A549 (cell line): ENCODE data around the gene RASSF3. TPM values are rescaled to one million over a fixed set of nuclear protein-coding genes. Genes with fewer than 3 reads are reported as not detected.

Experiments used
- ATAC-seq, 2 experiments: fragments of 200-7000 bp in 1 of 2; fragments of >200 bp in 1 of 2; cut with Nextera tagmentation in 1 of 2; cut with Tn5 transposase in 1 of 2; 3 replicates each; pipeline versions ENCODE4 v1.8.0 to v1.9.1; 2018 to 2020; ENCODE audit warnings: mild to moderate bottlenecking in 1 of 2, moderate library complexity in 1 of 2
- CTCF ChIA-PET: fragments of 300-600 bp; sonication (Branson Sonifier 250); formaldehyde crosslinking; extraction: SDS; loops from one replicate; lab custom pipeline; 2021; ENCODE audit warnings: antibody characterized with exemption, inconsistent platforms; lab: Yijun Ruan, JAX
- POLR2A ChIA-PET: fragments of 350-600 bp; formaldehyde crosslinking; extraction: SDS; loops from one replicate; lab custom pipeline; 2021; ENCODE audit warnings: antibody characterized with exemption, inconsistent platforms; lab: Yijun Ruan, JAX
- DNase-seq, 2 experiments: peaks; one replicate each; pipeline versions ENCODE4 v3.0.0 to v3.0.0-alpha.2; 2011 to 2016; ENCODE audit warnings: low read depth in 1 of 2, low spot score in 1 of 2
- FAIRE-seq: peaks from 2 replicates; lab custom pipeline; 2011; peaks lifted over from hg19 to GRCh38; lab: Jason Lieb, UNC
- H3K27ac ChIP-seq, 2 experiments: fragments of >200 bp; sonication (Bioruptor Twin); formaldehyde crosslinking; 3 replicates each; pipeline ENCODE4 v1.5.1; 2016 to 2017
- H3K4me1 ChIP-seq: fragments of >200 bp; sonication (Bioruptor Twin); formaldehyde crosslinking; 3 replicates; pipeline ENCODE4 v1.6.1; 2016
- H3K4me2 ChIP-seq: fragments of >200 bp; sonication (Bioruptor Twin); formaldehyde crosslinking; 3 replicates; pipeline ENCODE4 v1.6.1; 2016
- H3K4me3 ChIP-seq: fragments of >200 bp; sonication (Bioruptor Twin); formaldehyde crosslinking; 3 replicates; pipeline ENCODE4 v1.5.1; 2016
- H3K9me3 ChIP-seq: fragments of >200 bp; sonication (Bioruptor Twin); formaldehyde crosslinking; 3 replicates; pipeline ENCODE4 v1.6.1; 2016
- ATOH8 ChIP-seq: fragments of 250-450 bp; sonication (Bioruptor Pico); IDR thresholded peaks from 2 replicates; pipeline ENCODE4 v1.5.0; 2020; ENCODE audit warnings: low read depth, mild to moderate bottlenecking, moderate library complexity
- CHD4 ChIP-seq: fragments of 200-600 bp; sonication (generic); IDR thresholded peaks from 2 replicates; pipeline ENCODE4 v1.6.1; 2016; ENCODE audit warnings: antibody characterized with exemption, mild to moderate bottlenecking, borderline replicate concordance
- CTCF ChIP-seq: fragments of >200 bp; sonication (Bioruptor Twin); formaldehyde crosslinking; IDR thresholded peaks from 3 replicates; pipeline ENCODE4 v1.5.1; 2016
- ELK1 ChIP-seq: fragments of 150-350 bp; IDR thresholded peaks from 2 replicates; pipeline ENCODE4 v1.6.1; 2014; ENCODE audit warnings: low read depth, mild to moderate bottlenecking, low read length
- ESRRA ChIP-seq: fragments of 150-350 bp; IDR thresholded peaks from 2 replicates; pipeline ENCODE4 v1.6.1; 2014; ENCODE audit warnings: mild to moderate bottlenecking, low read length, borderline replicate concordance
- FOXS1 ChIP-seq: fragments of 250-450 bp; sonication (Bioruptor Pico); IDR thresholded peaks from 2 replicates; pipeline ENCODE4 v1.5.0; 2020; ENCODE audit warnings: mild to moderate bottlenecking, moderate library complexity
- GATA3 ChIP-seq: IDR thresholded peaks from 2 replicates; pipeline ENCODE4 v1.6.1; 2012; ENCODE audit warnings: borderline replicate concordance
- HDAC2 ChIP-seq: fragments of 200-600 bp; sonication (generic); IDR thresholded peaks from 2 replicates; pipeline ENCODE4 v1.6.1; 2016
- HES2 ChIP-seq: fragments of >200 bp; sonication (Bioruptor Twin); formaldehyde crosslinking; IDR thresholded peaks from 2 replicates; pipeline ENCODE4 v1.6.1; 2016
- HOXA7 ChIP-seq: fragments of 250-450 bp; sonication (Bioruptor Pico); IDR thresholded peaks from 2 replicates; pipeline ENCODE4 v1.5.0; 2020; ENCODE audit warnings: mild to moderate bottlenecking, moderate library complexity
- HOXB13 ChIP-seq: fragments of 250-450 bp; sonication (Bioruptor Pico); IDR thresholded peaks from 2 replicates; pipeline ENCODE4 v1.5.0; 2020; ENCODE audit warnings: low read depth, mild to moderate bottlenecking, moderate library complexity
- HOXB5 ChIP-seq: fragments of 250-450 bp; sonication (Bioruptor Pico); IDR thresholded peaks from 2 replicates; pipeline ENCODE4 v1.5.0; 2020; ENCODE audit warnings: mild to moderate bottlenecking, moderate library complexity
- KDM5A ChIP-seq: fragments of 200-600 bp; sonication (generic); IDR thresholded peaks from 2 replicates; pipeline ENCODE4 v1.6.1; 2016; ENCODE audit warnings: antibody characterized with exemption, mild to moderate bottlenecking
- MAFK ChIP-seq: fragments of 450-650 bp; IDR thresholded peaks from 2 replicates; pipeline ENCODE4 v1.6.1; 2014; ENCODE audit not compliant: partially characterized antibody
- NPAS2 ChIP-seq: fragments of 250-450 bp; sonication (Bioruptor Pico); IDR thresholded peaks from 2 replicates; pipeline ENCODE4 v1.8.0; 2022; ENCODE audit warnings: mild to moderate bottlenecking, moderate library complexity, borderline replicate concordance
- NR3C1 ChIP-seq: fragments of >200 bp; sonication (Bioruptor Twin); formaldehyde crosslinking; IDR thresholded peaks from 3 replicates; pipeline ENCODE4 v1.6.1; 2017
- RCOR1 ChIP-seq: fragments of 150-350 bp; IDR thresholded peaks from 2 replicates; pipeline ENCODE4 v1.6.1; 2014; ENCODE audit warnings: antibody characterized with exemption, low read length, low read depth
- RFX5 ChIP-seq: fragments of 450-650 bp; IDR thresholded peaks from 2 replicates; pipeline ENCODE4 v1.7.1; 2014; ENCODE audit warnings: antibody characterized with exemption, mild to moderate bottlenecking, moderate library complexity
- RNF2 ChIP-seq: fragments of 200-600 bp; sonication (generic); IDR thresholded peaks from 2 replicates; pipeline ENCODE4 v1.6.1; 2016; ENCODE audit warnings: low read depth, mild to moderate bottlenecking, antibody characterized with exemption, moderate library complexity, borderline replicate concordance
- SMC3 ChIP-seq: fragments of >200 bp; sonication (Bioruptor Twin); formaldehyde crosslinking; IDR thresholded peaks from 3 replicates; pipeline ENCODE4 v1.6.1; 2018; ENCODE audit warnings: inconsistent platforms
- SREBF2 ChIP-seq: fragments of 450-650 bp; IDR thresholded peaks from 2 replicates; pipeline ENCODE4 v1.6.1; 2014; ENCODE audit warnings: mild to moderate bottlenecking, moderate library complexity
- TFCP2L1 ChIP-seq: fragments of 250-450 bp; sonication (Bioruptor Pico); IDR thresholded peaks from 2 replicates; pipeline ENCODE4 v1.5.0; 2021; ENCODE audit warnings: mild to moderate bottlenecking
- ZSCAN20 ChIP-seq: fragments of 250-450 bp; sonication (Bioruptor Pico); IDR thresholded peaks from 2 replicates; pipeline ENCODE4 v1.8.0; 2022; ENCODE audit warnings: mild to moderate bottlenecking, moderate library complexity
- WGBS: methylation state at CpG from one replicate; pipeline ENCODE4 v1.1.6; 2017; ENCODE audit errors: missing lambda C conversion rate; 5-methylcytosine and 5-hydroxymethylcytosine counted together
- polyA plus RNA-seq, 4 experiments: library from polyadenylated mRNA; depleted of rRNA in 3 of 4; stranded (reverse); fragments of >200 nt; fragmentation: RNase III in 1 of 4; extraction: RNeasy Plus Mini Kit Qiagen cat#74134 plus additional on column Dnase treatment in 1 of 4; gene quantifications; 2 replicates in 3 of 4; 3 replicates in 1 of 4; pipeline ENCODE4 v1.2.3, GENCODE V29; 2011 to 2017
- TF ChIP-seq, protein P1 (sequence below): fragments of 450-650 bp; IDR thresholded peaks from 2 replicates; pipeline ENCODE4 v1.6.1; 2014; ENCODE audit warnings: antibody characterized with exemption
- TF ChIP-seq, protein P2 (sequence below): fragments of 250-450 bp; sonication (Bioruptor Pico); IDR thresholded peaks from 2 replicates; pipeline ENCODE4 v1.5.0; 2021; ENCODE audit warnings: mild to moderate bottlenecking, moderate library complexity, borderline replicate concordance

Gene RASSF3
- polyA plus RNA-seq, 2 of the 4 experiments (the other 2 are of a cell fraction), result 19.7 to 35.4 TPM

DNA sequence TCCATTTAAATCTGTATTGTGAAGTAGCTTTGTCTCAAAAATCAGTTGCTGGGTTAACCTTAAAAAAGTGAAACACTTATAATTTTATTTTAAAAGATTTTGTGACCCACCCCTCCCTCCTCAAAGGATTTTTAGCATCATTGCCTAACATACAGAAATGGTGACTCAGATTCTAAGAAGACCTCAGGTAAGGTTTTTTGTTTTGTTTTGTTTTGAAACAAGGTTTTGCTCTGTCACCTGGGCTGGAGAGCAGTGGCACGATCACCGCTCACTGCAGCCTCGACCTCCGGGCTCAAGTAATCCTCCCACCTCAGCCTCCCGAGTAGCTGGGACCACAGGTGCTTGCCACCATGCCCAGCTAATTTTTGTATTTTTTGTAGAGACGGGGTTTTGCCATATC, 74.8 kb downstream of the RASSF3 start:
- POLR2A ChIA-PET, result no interaction called here
- 96% methylated on average over 6 of the region's 6 CpGs for WGBS
- DNase-seq (no peak), ATAC-seq (no peak), FAIRE-seq (no peak)
- TF ChIP-seq FOXS1 (CRISPR knock-in tag) (no peak), MAFK (no peak), HOXB5 (CRISPR knock-in tag) (no peak)
- TF ChIP-seq, protein P1, sequence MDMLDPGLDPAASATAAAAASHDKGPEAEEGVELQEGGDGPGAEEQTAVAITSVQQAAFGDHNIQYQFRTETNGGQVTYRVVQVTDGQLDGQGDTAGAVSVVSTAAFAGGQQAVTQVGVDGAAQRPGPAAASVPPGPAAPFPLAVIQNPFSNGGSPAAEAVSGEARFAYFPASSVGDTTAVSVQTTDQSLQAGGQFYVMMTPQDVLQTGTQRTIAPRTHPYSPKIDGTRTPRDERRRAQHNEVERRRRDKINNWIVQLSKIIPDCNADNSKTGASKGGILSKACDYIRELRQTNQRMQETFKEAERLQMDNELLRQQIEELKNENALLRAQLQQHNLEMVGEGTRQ, result no peak
- Histone ChIP-seq H3K27ac (no peak overlapping the region), H3K4me3 (no peak overlapping the region), H3K4me2 (no peak overlapping the region), H3K9me3 (no peaks in the 10 kb centered on the region), H3K4me1 (peaks cover 37% of the 10 kb centered on the region)
- CTCF ChIA-PET, result interaction anchor here (1.3 to 11.7 kb wide), 2 partner anchors 8 to 76 kb away, joined by 3 to 112 read pairs; no protein-coding TSS in a partner anchor

DNA sequence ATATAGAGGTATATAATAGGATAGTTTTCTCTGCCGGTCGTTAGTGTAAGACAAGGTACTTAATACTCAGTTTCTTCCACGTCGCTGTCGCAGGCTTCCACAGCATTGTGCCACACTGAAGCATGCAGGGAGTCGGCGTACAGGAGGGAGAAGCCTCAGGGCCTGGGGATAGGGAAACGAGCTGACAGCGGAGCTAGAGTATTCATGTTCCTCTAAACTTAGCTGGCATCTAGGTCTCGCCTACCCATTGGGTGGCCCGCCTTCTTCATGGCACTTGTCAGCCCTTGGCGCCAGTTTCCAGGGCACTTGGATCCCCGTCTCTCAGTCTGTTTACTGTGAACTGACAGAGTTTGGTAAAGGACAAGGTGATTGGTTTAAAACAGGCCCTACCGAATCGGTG, 75.3 kb downstream of the RASSF3 start:
- ChIA-PET POLR2A (no interaction called here), CTCF (interaction anchor here (0.7 to 11.7 kb wide), 4 partner anchors 8 to 137 kb away, joined by 3 to 112 read pairs (median 4); no protein-coding TSS in a partner anchor)
- Histone ChIP-seq H3K4me1 (peaks cover 32% of the 10 kb centered on the region), H3K9me3 (no peaks in the 10 kb centered on the region), H3K27ac (no peak overlapping the region), H3K4me3 (no peak overlapping the region), H3K4me2 (no peak overlapping the region)
- no peak for FAIRE-seq
- no peak for ATAC-seq
- no peak for TF ChIP-seq NPAS2
- TF ChIP-seq ZSCAN20, result no peak
- TF ChIP-seq CTCF, result no peak
- TF ChIP-seq NR3C1, result no peak
- no peak for TF ChIP-seq HOXB13 (CRISPR knock-in tag)
- no peak for TF ChIP-seq SMC3
- TF ChIP-seq HES2, result no peak
- no peak for TF ChIP-seq CHD4
- no peak for TF ChIP-seq ESRRA
- no peak for TF ChIP-seq RCOR1
- no peak for TF ChIP-seq KDM5A
- no peak for TF ChIP-seq HOXA7 (CRISPR knock-in tag)
- TF ChIP-seq TFCP2L1 (CRISPR knock-in tag), result no peak
- TF ChIP-seq HDAC2, result no peak
- no peak for TF ChIP-seq GATA3
- WGBS, result 95% methylated on average over 15 of the region's 15 CpGs
- no peak for DNase-seq

DNA sequence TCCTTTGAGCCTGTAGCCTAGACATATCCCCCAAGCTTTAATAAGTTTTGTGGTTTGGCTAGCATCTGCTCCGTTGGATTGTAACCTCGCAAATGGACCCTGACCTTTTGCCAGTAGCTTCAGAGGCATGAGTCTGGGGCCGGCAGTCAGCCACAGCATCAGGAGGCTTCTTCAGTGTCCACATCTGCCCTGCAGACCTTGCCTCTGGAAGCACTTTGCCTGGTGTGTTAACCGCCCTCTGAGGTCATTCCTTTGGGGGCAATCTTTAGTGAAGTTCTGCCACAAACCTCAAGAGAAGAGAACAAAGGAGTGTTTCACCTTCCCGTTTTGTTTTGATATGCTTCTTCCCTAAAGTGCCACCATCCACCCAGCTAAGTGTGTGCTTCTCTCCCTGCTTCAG, 77.5 kb downstream of the RASSF3 start:
- WGBS, result 71% methylated on average over 5 of the region's 5 CpGs
- Histone ChIP-seq H3K27ac (peak overlapping the region in 1 of 2 experiments; percentile 45; a peak in 1 of 6 replicates), H3K4me1 (peaks cover 19% of the 10 kb centered on the region), H3K9me3 (no peaks in the 10 kb centered on the region), H3K4me3 (no peak overlapping the region), H3K4me2 (no peak overlapping the region)
- ATAC-seq (peak in 1 of 2 experiments; percentile 34; a peak in 2 of 6 replicates), FAIRE-seq (no peak), DNase-seq (no peak)
- ChIA-PET CTCF (interaction anchor here (0.9 to 12.2 kb wide), 3 partner anchors 7 to 134 kb away, joined by 3 to 342 read pairs (median 112); no protein-coding TSS in a partner anchor), POLR2A (no interaction called here)
- TF ChIP-seq ATOH8 (no peak), RFX5 (no peak), ESRRA (no peak), GATA3 (no peak), FOXS1 (CRISPR knock-in tag) (no peak), SREBF2 (no peak), HOXB13 (CRISPR knock-in tag) (no peak), SMC3 (no peak), ELK1 (no peak), KDM5A (no peak), RNF2 (no peak)
- TF ChIP-seq, protein P2, sequence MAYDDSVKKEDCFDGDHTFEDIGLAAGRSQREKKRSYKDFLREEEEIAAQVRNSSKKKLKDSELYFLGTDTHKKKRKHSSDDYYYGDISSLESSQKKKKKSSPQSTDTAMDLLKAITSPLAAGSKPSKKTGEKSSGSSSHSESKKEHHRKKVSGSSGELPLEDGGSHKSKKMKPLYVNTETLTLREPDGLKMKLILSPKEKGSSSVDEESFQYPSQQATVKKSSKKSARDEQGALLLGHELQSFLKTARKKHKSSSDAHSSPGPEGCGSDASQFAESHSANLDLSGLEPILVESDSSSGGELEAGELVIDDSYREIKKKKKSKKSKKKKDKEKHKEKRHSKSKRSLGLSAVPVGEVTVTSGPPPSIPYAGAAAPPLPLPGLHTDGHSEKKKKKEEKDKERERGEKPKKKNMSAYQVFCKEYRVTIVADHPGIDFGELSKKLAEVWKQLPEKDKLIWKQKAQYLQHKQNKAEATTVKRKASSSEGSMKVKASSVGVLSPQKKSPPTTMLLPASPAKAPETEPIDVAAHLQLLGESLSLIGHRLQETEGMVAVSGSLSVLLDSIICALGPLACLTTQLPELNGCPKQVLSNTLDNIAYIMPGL (CRISPR knock-in tag), result no peak
